ENCODE results near the gene STK38. TPM values are rescaled to one million over a fixed set of nuclear protein-coding genes. Genes with fewer than 3 reads are reported as not detected.

Gene STK38
- total and polyA plus RNA-seq, 4 donors: 9.3 to 21.8 (median 12.3) TPM

GRCh38 chr6:36516559-36516958 lies 30.7 kb downstream of the STK38 start:
- Histone ChIP-seq H3K36me3 (ENCODE audit: control insufficient read depth in 4 of 4, insufficient read depth in 3 of 4, low read depth in 1 of 4, low read length in 3 of 4) (peaks cover 4 to 11% (median 8%) of the 10 kb centered on the region in 4 donors), H3K27ac (ENCODE audit: low read depth in 1 of 2, low read length in 2 of 2) (peak overlapping the region; percentile 6 to 91), H3K4me1 (ENCODE audit: control insufficient read depth in 4 of 4, insufficient read depth in 4 of 4, low read length in 3 of 4) (peaks cover 11 to 28% (median 22%) of the 10 kb centered on the region in 4 donors), H3K27me3 (ENCODE audit: control insufficient read depth in 4 of 4, insufficient read depth in 4 of 4, low read length in 3 of 4) (no peaks in the 10 kb centered on the region), H3K9ac (ENCODE audit: low read depth in 1 of 2, low read length in 2 of 2) (no peak overlapping the region), H3K4me3 (ENCODE audit: low read depth in 1 of 3, low read length in 3 of 3) (no peak overlapping the region), H3K9me3 (ENCODE audit: control insufficient read depth in 4 of 4, low read length in 3 of 4) (no peaks in the 10 kb centered on the region)
- TF ChIP-seq GABPA (IDR thresholded peaks at IDR 0.05 in 1 of 2, conservative IDR thresholded peaks at IDR 0.05 in 1 of 2) (no peak), NR2F2 (IDR thresholded peaks at IDR 0.05) (no peak), FOXA2 (IDR thresholded peaks at IDR 0.05) (no peak), SP1 (IDR thresholded peaks at IDR 0.05) (peak; percentile 27), REST (IDR thresholded peaks at IDR 0.05) (no peak), RAD21 (IDR thresholded peaks at IDR 0.05) (no peak), MAX (IDR thresholded peaks at IDR 0.05) (no peak), HNF4G (IDR thresholded peaks at IDR 0.05) (peak; percentile 49), JUND (IDR thresholded peaks at IDR 0.05) (no peak), ATF3 (IDR thresholded peaks at IDR 0.05) (no peak), CTCF (IDR thresholded peaks at IDR 0.05; ENCODE audit: low read depth, low read length, missing input control) (no peak), RXRA (IDR thresholded peaks at IDR 0.05) (no peak), HNF4A (conservative IDR thresholded peaks at IDR 0.05) (peak; percentile 85 to 90), ZBTB33 (IDR thresholded peaks at IDR 0.05) (no peak), YY1 (IDR thresholded peaks at IDR 0.05) (peak; percentile 61), TAF1 (conservative IDR thresholded peaks at IDR 0.05) (no peak), FOXA1 (IDR thresholded peaks at IDR 0.05) (no peak), EGR1 (IDR thresholded peaks at IDR 0.05; ENCODE audit: low read depth in 2 of 2) (no peak)
- no peak for DNase-seq (ENCODE audit: low spot score)
- 36% methylated on average over 4 of the region's 4 CpGs for WGBS

Measured in liver (tissue), 9 donors.